ENCODE data around the gene CADM2. TPM values are rescaled to one million over a fixed set of nuclear protein-coding genes. Genes with fewer than 3 reads are reported as not detected.

The CADM2 gene
- total and polyA plus RNA-seq, 12 donors: 0.12 to 3.0 (median 0.62) TPM

- no peaks in the 10 kb centered on the region for H3K27me3 ChIP-seq
- no peaks in the 10 kb centered on the region for H3K4me1 ChIP-seq
- no peak overlapping the region for H3K27ac ChIP-seq
- 87 to 88% methylated on average over 2 of the region's 2 CpGs for WGBS, 2 donors
- peaks cover 0 to 3% (median 0%) of the 10 kb centered on the region in 11 donors for H3K9me3 ChIP-seq
- no peak for DNase-seq
- H3K4me3 ChIP-seq: no peak overlapping the region
- no peaks in the 10 kb centered on the region for H3K36me3 ChIP-seq
- ATAC-seq: no peak
- TF ChIP-seq, protein P1, sequence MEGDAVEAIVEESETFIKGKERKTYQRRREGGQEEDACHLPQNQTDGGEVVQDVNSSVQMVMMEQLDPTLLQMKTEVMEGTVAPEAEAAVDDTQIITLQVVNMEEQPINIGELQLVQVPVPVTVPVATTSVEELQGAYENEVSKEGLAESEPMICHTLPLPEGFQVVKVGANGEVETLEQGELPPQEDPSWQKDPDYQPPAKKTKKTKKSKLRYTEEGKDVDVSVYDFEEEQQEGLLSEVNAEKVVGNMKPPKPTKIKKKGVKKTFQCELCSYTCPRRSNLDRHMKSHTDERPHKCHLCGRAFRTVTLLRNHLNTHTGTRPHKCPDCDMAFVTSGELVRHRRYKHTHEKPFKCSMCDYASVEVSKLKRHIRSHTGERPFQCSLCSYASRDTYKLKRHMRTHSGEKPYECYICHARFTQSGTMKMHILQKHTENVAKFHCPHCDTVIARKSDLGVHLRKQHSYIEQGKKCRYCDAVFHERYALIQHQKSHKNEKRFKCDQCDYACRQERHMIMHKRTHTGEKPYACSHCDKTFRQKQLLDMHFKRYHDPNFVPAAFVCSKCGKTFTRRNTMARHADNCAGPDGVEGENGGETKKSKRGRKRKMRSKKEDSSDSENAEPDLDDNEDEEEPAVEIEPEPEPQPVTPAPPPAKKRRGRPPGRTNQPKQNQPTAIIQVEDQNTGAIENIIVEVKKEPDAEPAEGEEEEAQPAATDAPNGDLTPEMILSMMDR (IDR thresholded peaks at IDR 0.05): no peak
- intact Hi-C loops (cut with DNase I): no loop called here
Measured at GRCh38 chr3:85710490-85710889, 751.7 kb downstream of the CADM2 start.

GRCh38 chr3:85721409-85722145, 762.8 kb downstream of the CADM2 start:
- ATAC-seq (no peak), DNase-seq (no peak)
- H3K9me3 ChIP-seq: no peaks in the 10 kb centered on the region
- H3K36me3 ChIP-seq: no peaks in the 10 kb centered on the region
- H3K4me3 ChIP-seq: no peak overlapping the region
- intact Hi-C loops (cut with DNase I): no loop called here
- WGBS, 2 donors: 83% methylated on average over 10 of the region's 10 CpGs
- no peaks in the 10 kb centered on the region for H3K4me1 ChIP-seq
- no peak overlapping the region for H3K27ac ChIP-seq
- TF ChIP-seq, protein P1 (IDR thresholded peaks at IDR 0.05): no peak
- no peaks in the 10 kb centered on the region for H3K27me3 ChIP-seq

- no peak for DNase-seq
- intact Hi-C loops (cut with DNase I): no loop called here
- H3K36me3 ChIP-seq: no peaks in the 10 kb centered on the region
Measured at GRCh38 chr3:85725809-85726208, 767.0 kb downstream of the CADM2 start.

GRCh38 chr3:85726241-85726640, 767.5 kb downstream of the CADM2 start:
- no peak for DNase-seq
- WGBS, 2 donors: 89 to 90% methylated on average over 2 of the region's 2 CpGs
- Histone ChIP-seq H3K9me3 (no peaks in the 10 kb centered on the region), H3K27ac (no peak overlapping the region), H3K27me3 (no peaks in the 10 kb centered on the region), H3K4me1 (no peaks in the 10 kb centered on the region), H3K4me3 (no peak overlapping the region), H3K36me3 (no peaks in the 10 kb centered on the region)
- intact Hi-C loops (cut with DNase I): no loop called here
- TF ChIP-seq, protein P1 (IDR thresholded peaks at IDR 0.05): no peak
- no peak for ATAC-seq

More at GRCh38 chr3:85725809-85726208, 767.0 kb downstream of the CADM2 start:
- ATAC-seq: no peak
- H3K27me3 ChIP-seq: no peaks in the 10 kb centered on the region
- H3K9me3 ChIP-seq: no peaks in the 10 kb centered on the region
- TF ChIP-seq, protein P1 (IDR thresholded peaks at IDR 0.05): no peak
- H3K4me3 ChIP-seq: no peak overlapping the region
- no peak overlapping the region for H3K27ac ChIP-seq
- H3K4me1 ChIP-seq: no peaks in the 10 kb centered on the region
